ENCODE data around the gene STPG4. TPM values are rescaled to one million over a fixed set of nuclear protein-coding genes. Genes with fewer than 3 reads are reported as not detected.

Gene STPG4
- total RNA-seq, 1 experiment from 2014 or later: 10.6 TPM

GRCh38 chr2:47095349-47096020, 59.6 kb downstream of the STPG4 start:
- Histone ChIP-seq H3K36me3 (ENCODE audit: control insufficient read depth in 1 of 2, insufficient read depth in 2 of 2, low read length in 2 of 2) (no peaks in the 10 kb centered on the region), H3K27ac (ENCODE audit: low read depth, low read length) (no peak overlapping the region), H3K9ac (ENCODE audit: low read length) (no peak overlapping the region), H3K27me3 (ENCODE audit: insufficient read depth, low read length) (no peaks in the 10 kb centered on the region), H3K4me1 (ENCODE audit: control insufficient read depth in 1 of 2, insufficient read depth in 2 of 2, low read length in 2 of 2) (peaks cover 2 to 13% of the 10 kb centered on the region in 2 experiments; a peak in 2 of 4 replicates), H3K4me2 (ENCODE audit: low read length) (no peak overlapping the region), H3K9me3 (ENCODE audit: control insufficient read depth in 1 of 2, insufficient read depth in 1 of 2, low read depth in 1 of 2, low read length in 2 of 2) (no peaks in the 10 kb centered on the region), H3K4me3 (replicated peaks in 1 of 2; ENCODE audit: low read depth in 1 of 2, low read length in 2 of 2) (no peak overlapping the region), H4K20me1 (ENCODE audit: insufficient read depth) (no peaks in the 10 kb centered on the region), H3K79me2 (ENCODE audit: insufficient read depth, low read length) (peaks cover 84% of the 10 kb centered on the region), H2AFZ (ENCODE audit: low read depth, low read length, poor library complexity, severe bottlenecking) (no peak overlapping the region), H3K9me2 (ENCODE audit: insufficient read depth) (no peaks in the 10 kb centered on the region)
- POLR2A ChIA-PET: no interaction called here
- BruUV-seq (replicated peaks): no TSS peak
- no peak for ATAC-seq
- TF ChIP-seq EZH2phosphoT487 (IDR thresholded peaks at IDR 0.05; ENCODE audit: borderline replicate concordance) (no peak), ZBTB33 (IDR thresholded peaks at IDR 0.05; ENCODE audit: extremely low read depth, insufficient replicate concordance, low read length) (no peak), CEBPB (IDR thresholded peaks at IDR 0.05; ENCODE audit: low read depth) (no peak)
- DNase-seq (ENCODE audit: low read depth, low spot score): no peak
- intact Hi-C loops (cut with micrococcal nuclease): no loop called here
- RAD21 ChIA-PET (ENCODE audit: low non-redundant PET in 1 of 2, low total read pairs in 2 of 2, uncharacterized antibody in 2 of 2, unreplicated experiment in 2 of 2): no interaction called here
- CTCF ChIA-PET: no interaction called here

GRCh38 chr2:47094511-47095142, 60.5 kb downstream of the STPG4 start:
- Histone ChIP-seq H3K79me2 (ENCODE audit: insufficient read depth, low read length) (peaks cover 92% of the 10 kb centered on the region), H3K9ac (ENCODE audit: low read length) (no peak overlapping the region), H3K4me1 (ENCODE audit: control insufficient read depth in 1 of 2, insufficient read depth in 2 of 2, low read length in 2 of 2) (peaks cover 4 to 21% of the 10 kb centered on the region in 2 experiments), H3K36me3 (ENCODE audit: control insufficient read depth in 1 of 2, insufficient read depth in 2 of 2, low read length in 2 of 2) (no peaks in the 10 kb centered on the region), H3K4me2 (ENCODE audit: low read length) (no peak overlapping the region), H2AFZ (ENCODE audit: low read depth, low read length, poor library complexity, severe bottlenecking) (no peak overlapping the region), H3K9me3 (ENCODE audit: control insufficient read depth in 1 of 2, insufficient read depth in 1 of 2, low read depth in 1 of 2, low read length in 2 of 2) (no peaks in the 10 kb centered on the region), H3K4me3 (replicated peaks in 1 of 2; ENCODE audit: low read depth in 1 of 2, low read length in 2 of 2) (no peak overlapping the region), H4K20me1 (ENCODE audit: insufficient read depth) (no peaks in the 10 kb centered on the region), H3K27me3 (ENCODE audit: insufficient read depth, low read length) (no peaks in the 10 kb centered on the region), H3K27ac (ENCODE audit: low read depth, low read length) (no peak overlapping the region), H3K9me2 (ENCODE audit: insufficient read depth) (no peaks in the 10 kb centered on the region)
- DNase-seq (ENCODE audit: low read depth, low spot score) (no peak), ATAC-seq (no peak)
- TF ChIP-seq RAD21 (IDR thresholded peaks at IDR 0.05; ENCODE audit: low read depth) (no peak), TCF7L2 (IDR thresholded peaks at IDR 0.05; ENCODE audit: borderline replicate concordance, extremely low read depth, insufficient read depth, insufficient read length) (no peak), ZFX (IDR thresholded peaks at IDR 0.05) (no peak), POLR2A (IDR thresholded peaks at IDR 0.05; ENCODE audit: borderline replicate concordance, extremely low read depth, insufficient read depth, insufficient read length) (no peak), ZBTB33 (IDR thresholded peaks at IDR 0.05; ENCODE audit: extremely low read depth, insufficient replicate concordance, low read length) (no peak), CEBPB (IDR thresholded peaks at IDR 0.05; ENCODE audit: low read depth) (no peak), EGR1 (IDR thresholded peaks at IDR 0.05; ENCODE audit: low read depth) (no peak), YY1 (IDR thresholded peaks at IDR 0.05; ENCODE audit: extremely low read depth, insufficient replicate concordance, low read depth, low read length) (no peak), EZH2 (IDR thresholded peaks at IDR 0.05) (no peak)
- ChIA-PET RAD21 (ENCODE audit: low non-redundant PET in 1 of 2, low total read pairs in 2 of 2, uncharacterized antibody in 2 of 2, unreplicated experiment in 2 of 2) (no interaction called here), CTCF (no interaction called here), POLR2A (no interaction called here)
- BruUV-seq (replicated peaks): no TSS peak
- intact Hi-C loops (cut with micrococcal nuclease): no loop called here
